Retinal pigment epithelial cell (primary cell): ENCODE data around the gene LOC101059915.
A peak's percentile ranks its signal among the peaks of the same experiment; 100 is the strongest.
"Not testable (repeated sequence)": the region's sequence is repeated elsewhere in the genome, so short reads cannot be mapped to it uniquely, and the experiment has no call there.

Experiments
- DNase-seq: peaks from one replicate; pipeline ENCODE4 v3.0.0-alpha.2; 2010; ENCODE audit warnings: low read depth
- H3K4me3 ChIP-seq: 2 replicates; pipeline ENCODE4 v1.5.1; 2011; ENCODE audit warnings: mild to moderate bottlenecking, low read length, control low read depth, moderate library complexity
- CTCF ChIP-seq: conservative IDR thresholded peaks from 2 replicates; pipeline ENCODE4 v1.5.1; 2011; ENCODE audit warnings: low read depth, low read length, control low read depth, inconsistent platforms

The LOC101059915 gene

GRCh38 chrX:71640002-71640401 lies 27.3 kb upstream of the LOC101059915 start:
- no peak overlapping the region for H3K4me3 ChIP-seq
- no peak for TF ChIP-seq CTCF
- no peak for DNase-seq

DNA sequence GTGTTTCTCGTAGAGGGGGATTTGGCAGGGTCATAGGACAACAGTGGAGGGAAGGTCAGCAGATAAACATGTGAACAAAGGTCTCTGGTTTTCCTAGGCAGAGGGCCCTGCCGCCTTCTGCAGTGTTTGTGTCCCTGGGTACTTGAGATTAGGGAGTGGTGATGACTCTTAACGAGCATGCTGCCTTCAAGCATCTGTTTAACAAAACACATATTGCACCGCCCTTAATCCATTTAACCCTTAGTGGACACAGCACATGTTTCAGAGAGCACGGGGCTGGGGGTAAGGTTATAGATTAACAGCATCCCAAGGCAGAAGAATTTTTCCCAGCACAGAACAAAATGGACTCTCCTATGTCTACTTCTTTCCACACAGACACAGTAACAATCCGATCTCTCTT lies 22.9 kb upstream of the LOC101059915 start:
- DNase-seq: not testable (repeated sequence)

DNA sequence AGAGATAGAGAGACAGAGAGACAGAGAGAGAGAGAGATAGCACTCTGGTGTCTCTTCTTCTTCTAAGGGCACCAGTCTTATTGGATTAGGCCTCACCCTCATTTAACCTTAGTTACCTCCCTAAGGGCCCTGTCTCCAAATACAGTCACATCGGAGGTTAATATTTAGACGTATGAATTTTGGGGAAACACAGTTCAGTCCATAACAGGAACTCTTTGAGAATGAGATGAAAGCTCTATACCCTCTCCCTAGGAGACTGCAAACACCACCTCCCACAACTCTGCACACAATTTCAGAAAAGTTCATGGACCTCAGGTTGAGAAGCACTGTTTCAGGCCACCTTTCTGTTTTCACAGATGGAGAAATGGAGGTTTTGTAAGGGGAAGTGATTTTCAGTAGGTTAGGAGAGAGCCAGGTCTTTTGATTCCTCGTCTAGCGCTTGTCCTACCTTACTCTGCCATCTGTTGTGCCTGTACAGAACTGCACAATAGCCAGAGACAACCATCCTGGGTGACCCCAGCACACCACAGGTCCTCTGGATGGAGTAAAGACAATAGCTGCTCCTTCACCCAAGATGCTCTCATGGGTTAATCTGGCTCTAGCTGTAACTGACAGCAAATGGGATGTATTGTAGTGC lies 16.9 kb upstream of the LOC101059915 start:
- H3K4me3 ChIP-seq: no peak overlapping the region
- TF ChIP-seq CTCF: peak; percentile 5
- no peak for DNase-seq

More for the DNA sequence above, 22.9 kb upstream of the LOC101059915 start:
- H3K4me3 ChIP-seq: not testable (repeated sequence)

DNA sequence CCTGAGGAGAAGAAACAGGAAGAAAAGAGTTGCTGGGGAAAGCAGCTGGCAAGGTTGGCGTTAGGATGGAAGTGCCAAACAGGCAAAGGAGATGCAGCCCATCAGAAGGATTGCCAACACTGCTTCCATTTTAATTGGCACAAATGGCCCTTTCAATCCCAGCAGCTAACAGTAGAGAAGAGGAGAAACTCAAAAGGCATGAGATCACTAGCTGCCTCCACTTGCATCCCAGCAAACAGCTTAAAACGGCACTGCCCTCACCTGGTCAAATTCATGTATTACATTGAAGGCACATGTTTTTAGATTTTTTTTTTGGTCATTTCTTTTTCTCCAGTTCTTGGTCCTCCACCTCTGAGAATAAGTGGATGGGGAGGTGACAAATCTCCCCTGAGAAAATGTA lies 14.9 kb upstream of the LOC101059915 start:
- no peak overlapping the region for H3K4me3 ChIP-seq
- TF ChIP-seq CTCF: peak; percentile 63
- DNase-seq: peak; percentile 4

DNA sequence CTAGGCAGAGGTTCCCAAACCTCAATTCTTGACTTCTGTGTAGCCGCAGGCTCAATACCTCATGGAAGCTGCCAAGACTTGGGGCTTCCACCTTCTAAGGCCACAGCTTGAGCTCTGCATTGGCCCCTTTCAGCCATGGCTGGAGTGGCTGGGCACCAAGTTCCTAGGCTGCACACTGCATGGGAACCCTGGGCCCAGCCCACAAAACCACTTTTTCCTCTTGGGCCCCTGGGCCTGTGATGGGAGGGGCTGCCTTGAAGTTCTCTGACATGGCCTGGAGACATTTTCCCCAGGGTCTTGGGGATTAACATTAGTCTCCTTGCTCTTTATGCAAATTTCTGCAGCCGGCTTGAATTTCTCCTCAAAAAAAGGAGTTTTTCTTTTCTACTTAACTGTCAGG lies 14.0 kb upstream of the LOC101059915 start:
- no peak for TF ChIP-seq CTCF
- no peak overlapping the region for H3K4me3 ChIP-seq
- DNase-seq: no peak

DNA sequence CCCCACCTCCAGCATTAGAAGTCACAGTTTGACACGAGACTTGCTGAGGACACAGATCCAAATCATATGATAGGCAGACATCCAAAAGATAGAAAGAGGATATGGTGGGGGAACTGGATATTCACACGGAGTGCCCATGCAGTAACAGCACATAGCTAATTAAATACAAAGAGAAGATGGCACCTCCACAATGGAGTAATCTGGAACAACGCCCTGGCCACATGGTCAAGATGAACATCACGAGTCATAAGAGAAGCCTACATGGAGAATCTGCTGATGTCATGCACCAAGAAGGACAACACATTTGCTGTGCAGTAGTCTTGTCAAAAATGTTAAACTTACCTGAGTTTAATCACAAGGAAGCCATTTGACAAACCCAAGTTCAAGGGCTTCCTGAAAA lies 10.1 kb upstream of the LOC101059915 start:
- DNase-seq: no peak
- no peak overlapping the region for H3K4me3 ChIP-seq
- TF ChIP-seq CTCF: no peak

- no peak for TF ChIP-seq CTCF
- H3K4me3 ChIP-seq: no peak overlapping the region
- no peak for DNase-seq
Observed at GRCh38 chrX:71659342-71659741, 8.0 kb upstream of the LOC101059915 start.

DNA sequence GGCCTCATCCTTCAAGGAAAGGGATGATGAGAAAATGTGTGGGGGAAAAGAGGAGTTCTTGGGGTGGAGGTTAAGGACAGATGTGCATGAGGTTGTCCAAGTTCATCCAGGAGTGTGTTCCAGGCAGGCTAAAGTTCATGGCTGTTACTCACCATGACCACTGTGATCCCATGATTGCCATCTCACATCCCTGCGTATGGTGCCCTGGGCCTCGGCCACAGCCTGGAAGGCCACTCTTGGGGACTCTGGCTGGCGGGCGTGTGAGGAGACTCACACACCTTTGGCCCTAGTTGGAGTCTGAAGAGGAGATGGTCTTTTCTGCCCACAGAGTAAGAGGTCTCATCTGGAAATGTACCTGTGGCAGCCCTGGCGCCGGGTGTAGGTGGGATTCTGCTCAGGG lies 7.4 kb upstream of the LOC101059915 start:
- DNase-seq: no peak
- no peak overlapping the region for H3K4me3 ChIP-seq
- no peak for TF ChIP-seq CTCF
